NCI-H446 (cell line): ENCODE measurements around the gene PLPP6.
"Not testable (repeated sequence)": the region's sequence is repeated elsewhere in the genome, so short reads cannot be mapped to it uniquely, and the experiment has no call there.

Source experiments
- DNase-seq, 2 experiments: peaks; one replicate each; lab custom pipeline; 2025; lab: John Stamatoyannopoulos, UW

PLPP6 gene

GRCh38 chr9:4662108-4662988, at the start of gene PLPP6:
Gene PLPP6 (plus strand): TSS chr9:4662294. CDS start chr9:4662376, 82 bp downstream.
- DNase-seq = peak; percentile 63 to 85

GRCh38 chr9:4614627-4615026, 47.5 kb upstream of the PLPP6 start:
- no peak for DNase-seq

- DNase-seq = no peak
Observed at GRCh38 chr9:4615251-4615650, 46.8 kb upstream of the PLPP6 start.

GRCh38 chr9:4615778-4616177, 46.3 kb upstream of the PLPP6 start:
- DNase-seq = no peak

GRCh38 chr9:4617752-4618151, 44.3 kb upstream of the PLPP6 start:
- no peak for DNase-seq

GRCh38 chr9:4618700-4619099, 43.4 kb upstream of the PLPP6 start:
- no peak for DNase-seq

- no peak for DNase-seq
Observed at GRCh38 chr9:4620057-4620765, 41.9 kb upstream of the PLPP6 start.

- no peak for DNase-seq
Observed at GRCh38 chr9:4620881-4621555, 41.1 kb upstream of the PLPP6 start.

GRCh38 chr9:4622016-4622415, 40.1 kb upstream of the PLPP6 start:
- no peak for DNase-seq

GRCh38 chr9:4630836-4631235, 31.3 kb upstream of the PLPP6 start:
- DNase-seq = no peak

- no peak for DNase-seq
Observed at GRCh38 chr9:4638968-4639367, 23.1 kb upstream of the PLPP6 start.

- DNase-seq = no peak
Observed at GRCh38 chr9:4639420-4639819, 22.7 kb upstream of the PLPP6 start.

- DNase-seq = no peak
Observed at GRCh38 chr9:4640027-4640426, 22.1 kb upstream of the PLPP6 start.

GRCh38 chr9:4642351-4642750, 19.7 kb upstream of the PLPP6 start:
- no peak for DNase-seq

GRCh38 chr9:4654084-4654483, 8.0 kb upstream of the PLPP6 start:
- DNase-seq = no peak

- DNase-seq = no peak
Observed at GRCh38 chr9:4654538-4654937, 7.6 kb upstream of the PLPP6 start.

GRCh38 chr9:4656196-4656595, 5.9 kb upstream of the PLPP6 start:
- DNase-seq = not testable (repeated sequence)

GRCh38 chr9:4656621-4657020, 5.5 kb upstream of the PLPP6 start:
- DNase-seq = no peak

- DNase-seq = no peak
Observed at GRCh38 chr9:4657426-4658159, 4.5 kb upstream of the PLPP6 start.

GRCh38 chr9:4660665-4661064, 1.4 kb upstream of the PLPP6 start:
- DNase-seq = not testable (repeated sequence)

- DNase-seq = no peak
Observed at GRCh38 chr9:4661165-4661564, 929 bp upstream of the PLPP6 start.

GRCh38 chr9:4661611-4662010, 483 bp upstream of the PLPP6 start:
- no peak for DNase-seq
